H9 (cell line): Measurements from ENCODE around the gene ECEL1. TPM values are rescaled to one million over a fixed set of nuclear protein-coding genes. Genes with fewer than 3 reads are reported as not detected.

Experiments
- DNase-seq: peaks from one replicate; pipeline ENCODE4 v3.0.0-alpha.2; 2017
- H2AFZ ChIP-seq: one replicate; pipeline ENCODE4 v1.6.1; 2013; ENCODE audit warnings: mild to moderate bottlenecking, low read length, control low read depth, moderate library complexity
- H2AK5ac ChIP-seq: 2 replicates; pipeline ENCODE4 v1.6.1; 2013; ENCODE audit warnings: low read length, control low read depth, mixed read lengths; ENCODE audit not compliant: insufficient read length
- H2BK120ac ChIP-seq: one replicate; pipeline ENCODE4 v1.6.1; 2013; ENCODE audit warnings: low read depth, mild to moderate bottlenecking, low read length, control low read depth, inconsistent platforms; ENCODE audit not compliant: poor library complexity, severe bottlenecking
- H2BK12ac ChIP-seq: 2 replicates; pipeline ENCODE4 v1.6.1; 2013; ENCODE audit warnings: low read length, control low read depth, mixed read lengths, low read depth; ENCODE audit not compliant: insufficient read length
- H2BK15ac ChIP-seq: 2 replicates; pipeline ENCODE4 v1.6.1; 2013; ENCODE audit warnings: low read depth, low read length, control low read depth
- H2BK20ac ChIP-seq: one replicate; pipeline ENCODE4 v1.6.1; 2013; ENCODE audit warnings: low read depth, mild to moderate bottlenecking, low read length, control low read depth, inconsistent platforms; ENCODE audit not compliant: poor library complexity, severe bottlenecking
- H2BK5ac ChIP-seq: 2 replicates; pipeline ENCODE4 v1.6.1; 2013; ENCODE audit warnings: low read length, control low read depth, mixed read lengths; ENCODE audit not compliant: insufficient read length
- H3K14ac ChIP-seq: 2 replicates; pipeline ENCODE4 v1.6.1; 2013; ENCODE audit warnings: low read length, control low read depth; ENCODE audit not compliant: insufficient read depth
- H3K18ac ChIP-seq: 2 replicates; pipeline ENCODE4 v1.6.1; 2013; ENCODE audit warnings: low read depth, mild to moderate bottlenecking, mixed read lengths, low read length, control low read depth; ENCODE audit not compliant: insufficient read length
- H3K23ac ChIP-seq: 2 replicates; pipeline ENCODE4 v1.6.1; 2013; ENCODE audit warnings: low read length, control low read depth, mixed read lengths, low read depth; ENCODE audit not compliant: insufficient read length
- H3K23me2 ChIP-seq: 2 replicates; pipeline ENCODE4 v1.6.1; 2013; ENCODE audit warnings: low read depth, mild to moderate bottlenecking, mixed read lengths, low read length, control low read depth; ENCODE audit not compliant: insufficient read length, poor library complexity, severe bottlenecking
- H3K27ac ChIP-seq: 2 replicates; pipeline ENCODE4 v1.5.1; 2013; ENCODE audit warnings: low read length, control low read depth, mixed read lengths, low read depth; ENCODE audit not compliant: insufficient read length
- H3K27me3 ChIP-seq: 2 replicates; pipeline ENCODE4 v1.6.1; 2013; ENCODE audit warnings: low read length, control low read depth, inconsistent platforms; ENCODE audit not compliant: insufficient read depth
- H3K4ac ChIP-seq: 2 replicates; pipeline ENCODE4 v1.6.1; 2013; ENCODE audit warnings: low read depth, mild to moderate bottlenecking, control low read depth, inconsistent platforms, low read length, moderate library complexity
- H3K4me1 ChIP-seq: 2 replicates; pipeline ENCODE4 v1.6.1; 2013; ENCODE audit warnings: low read length, control low read depth, inconsistent platforms; ENCODE audit not compliant: insufficient read depth
- H3K4me2 ChIP-seq: 2 replicates; pipeline ENCODE4 v1.6.1; 2013; ENCODE audit warnings: low read length, control low read depth, mixed read lengths; ENCODE audit not compliant: insufficient read length, insufficient read depth
- H3K56ac ChIP-seq: 2 replicates; pipeline ENCODE4 v1.6.1; 2013; ENCODE audit warnings: low read depth, mild to moderate bottlenecking, mixed read lengths, low read length, control low read depth; ENCODE audit not compliant: insufficient read length
- H3K79me1 ChIP-seq: 2 replicates; pipeline ENCODE4 v1.6.1; 2013; ENCODE audit warnings: low read depth, mild to moderate bottlenecking, moderate library complexity, low read length, control low read depth, inconsistent platforms; ENCODE audit not compliant: insufficient read depth, poor library complexity, severe bottlenecking
- H3K79me2 ChIP-seq: 2 replicates; pipeline ENCODE4 v1.6.1; 2013; ENCODE audit warnings: low read length, control low read depth, inconsistent platforms; ENCODE audit not compliant: insufficient read depth
- H3K9ac ChIP-seq: 2 replicates; pipeline ENCODE4 v1.6.1; 2013; ENCODE audit warnings: low read length, control low read depth, mixed read lengths; ENCODE audit not compliant: insufficient read length; ENCODE audit errors: extremely low read depth
- H3K9me3 ChIP-seq: one replicate; pipeline ENCODE4 v1.6.1; 2013; ENCODE audit warnings: low read depth, low read length, inconsistent platforms; ENCODE audit not compliant: control insufficient read depth
- H3T11ph ChIP-seq: one replicate; pipeline ENCODE4 v1.6.1; 2013; ENCODE audit warnings: mild to moderate bottlenecking, low read length, control low read depth, inconsistent platforms
- H4K20me1 ChIP-seq: one replicate; pipeline ENCODE4 v1.6.1; 2013; ENCODE audit not compliant: control insufficient read depth, insufficient read length, insufficient read depth
- H4K5ac ChIP-seq: 2 replicates; pipeline ENCODE4 v1.6.1; 2013; ENCODE audit warnings: low read depth, mild to moderate bottlenecking, mixed read lengths, low read length, control low read depth; ENCODE audit not compliant: insufficient read length
- H4K8ac ChIP-seq: replicated peaks from 2 replicates; pipeline ENCODE4 v1.6.1; 2013; ENCODE audit warnings: low read length, control low read depth, mixed read lengths, low read depth; ENCODE audit not compliant: insufficient read length
- H4K91ac ChIP-seq: 2 replicates; pipeline ENCODE4 v1.6.1; 2013; ENCODE audit warnings: low read depth, mild to moderate bottlenecking, moderate library complexity, mixed read lengths, low read length, control low read depth; ENCODE audit not compliant: insufficient read length
- H3K27ac Mint-ChIP-seq, 3 experiments: 2 replicates in 2 of 3; 3 replicates in 1 of 3; pipeline ENCODE4 v1.8.0; 2020 to 2021; ENCODE audit warnings: mixed read lengths in 3 of 3, mild to moderate bottlenecking in 1 of 3, moderate library complexity in 1 of 3
- H3K27me3 Mint-ChIP-seq: 2 replicates; pipeline ENCODE4 v1.8.0; 2021; ENCODE audit warnings: low read depth, mild to moderate bottlenecking, moderate library complexity, mixed read lengths
- H3K36me3 Mint-ChIP-seq, 3 experiments: 2 replicates in 2 of 3; 3 replicates in 1 of 3; pipeline ENCODE4 v1.8.0; 2020 to 2021; ENCODE audit warnings: low read depth in 3 of 3, mixed read lengths in 3 of 3; ENCODE audit not compliant: insufficient read depth in 1 of 3
- H3K4me1 Mint-ChIP-seq, 2 experiments: 2 replicates each; pipeline ENCODE4 v1.8.0; 2020; ENCODE audit warnings: mixed read lengths in 2 of 2
- H3K4me3 Mint-ChIP-seq, 2 experiments: 2 replicates in 1 of 2; 3 replicates in 1 of 2; pipeline ENCODE4 v1.8.0; 2020 to 2021; ENCODE audit warnings: mild to moderate bottlenecking in 2 of 2, mixed read lengths in 2 of 2, moderate library complexity in 1 of 2
- H3K9me3 Mint-ChIP-seq, 2 experiments: 2 replicates in 1 of 2; 3 replicates in 1 of 2; pipeline ENCODE4 v1.8.0; 2020; ENCODE audit warnings: mild to moderate bottlenecking in 2 of 2, mixed read lengths in 2 of 2, moderate library complexity in 1 of 2
- CTCF ChIP-seq: fragments of 200-600 bp; sonication (generic); conservative IDR thresholded peaks from 3 replicates; pipeline ENCODE4 v1.8.0; 2021; ENCODE audit warnings: antibody characterized with exemption, mild to moderate bottlenecking
- WGBS: extraction: QIAGEN DNeasy Blood & Tissue Kit; methylation state at CpG from one replicate; pipeline ENCODE4 v1.1.7; 2013; ENCODE audit warnings: missing lambda C conversion rate, low lambda C conversion rate, mixed read lengths; ENCODE audit not compliant: insufficient read length; ENCODE audit errors: extremely low coverage; 5-methylcytosine and 5-hydroxymethylcytosine counted together
- total RNA-seq: library from RNA; stranded (reverse); gene quantifications from 2 replicates; pipeline ENCODE4 v1.2.1, GENCODE V29; 2021

Gene ECEL1
- total RNA-seq, 1 experiment from 2014 or later = 8.4 TPM

GRCh38 chr2:232466221-232466620, 21.4 kb downstream of the ECEL1 start:
- no peak overlapping the region for H2BK5ac ChIP-seq
- no peak overlapping the region for H3K4me2 ChIP-seq
- no peaks in the 10 kb centered on the region for H3K79me2 ChIP-seq
- H2AFZ ChIP-seq = no peak overlapping the region
- Mint-ChIP-seq H3K27ac (no peak overlapping the region), H3K9me3 (no peaks in the 10 kb centered on the region), H3K4me3 (no peak overlapping the region), H3K27me3 (peaks cover 58% of the 10 kb centered on the region), H3K4me1 (no peaks in the 10 kb centered on the region), H3K36me3 (no peaks in the 10 kb centered on the region)
- no peak overlapping the region for H2BK120ac ChIP-seq
- H3K27ac ChIP-seq = no peak overlapping the region
- H3K4me1 ChIP-seq = no peaks in the 10 kb centered on the region
- no peak overlapping the region for H4K91ac ChIP-seq
- TF ChIP-seq CTCF = no peak
- H4K5ac ChIP-seq = no peak overlapping the region
- H2BK12ac ChIP-seq = no peak overlapping the region
- no CpG with 5 or more reads among the region's 7 CpGs for WGBS
- H2BK20ac ChIP-seq = no peak overlapping the region
- no peak overlapping the region for H2BK15ac ChIP-seq
- no peaks in the 10 kb centered on the region for H3K9me3 ChIP-seq
- H2AK5ac ChIP-seq = no peak overlapping the region
- H3K9ac ChIP-seq = no peak overlapping the region
- H3T11ph ChIP-seq = no peak overlapping the region
- no peaks in the 10 kb centered on the region for H3K79me1 ChIP-seq
- no peak overlapping the region for H4K8ac ChIP-seq
- H3K4ac ChIP-seq = no peak overlapping the region
- H3K27me3 ChIP-seq = no peaks in the 10 kb centered on the region
- H3K18ac ChIP-seq = no peak overlapping the region
- H3K23ac ChIP-seq = no peak overlapping the region
- no peak overlapping the region for H3K56ac ChIP-seq
- DNase-seq = no peak
- H3K14ac ChIP-seq = no peak overlapping the region
- H3K23me2 ChIP-seq = no peaks in the 10 kb centered on the region
- H4K20me1 ChIP-seq = no peaks in the 10 kb centered on the region
